Activated CD4-positive, alpha-beta memory T cell treated with anti-CD3 and anti-CD28 coated beads, Interleukin-2, amount 10 ng/mL, durations not matched to agents 7 days and 5 days (primary cell): ENCODE results near the gene OOSP1. TPM values are rescaled to one million over a fixed set of nuclear protein-coding genes. Genes with fewer than 3 reads are reported as not detected.
"Not testable (repeated sequence)": the region's sequence is repeated elsewhere in the genome, so short reads cannot be mapped to it uniquely, and the experiment has no call there.

Experiments used
- CTCF ChIA-PET: fragments of 350-600 bp; sonication (Branson Sonifier 250); formaldehyde crosslinking; loops from one replicate; lab custom pipeline; 2021; ENCODE audit warnings: antibody characterized with exemption, inconsistent platforms; lab: Charles Lee
- POLR2A ChIA-PET: fragments of 350-600 bp; sonication (Branson Sonifier 250); formaldehyde crosslinking; loops from one replicate; lab custom pipeline; 2021; ENCODE audit warnings: antibody characterized with exemption; lab: Charles Lee
- DNase-seq: peaks from one replicate; pipeline ENCODE4 v3.0.0-alpha.2; 2020
- H3K27ac Mint-ChIP-seq: one replicate; pipeline ENCODE4 v1.8.0; 2021; ENCODE audit warnings: mild to moderate bottlenecking, mixed read lengths
- H3K27me3 Mint-ChIP-seq: one replicate; pipeline ENCODE4 v1.8.0; 2021; ENCODE audit warnings: mixed read lengths
- H3K36me3 Mint-ChIP-seq: one replicate; pipeline ENCODE4 v1.8.0; 2021; ENCODE audit warnings: low read depth, mixed read lengths
- H3K4me1 Mint-ChIP-seq: one replicate; pipeline ENCODE4 v1.8.0; 2021; ENCODE audit warnings: mixed read lengths
- H3K4me3 Mint-ChIP-seq: one replicate; pipeline ENCODE4 v1.8.0; 2021; ENCODE audit warnings: mild to moderate bottlenecking, mixed read lengths
- H3K9me3 Mint-ChIP-seq: one replicate; pipeline ENCODE4 v1.8.0; 2021; ENCODE audit warnings: mixed read lengths
- total RNA-seq, 2 experiments: library from RNA; stranded (reverse); gene quantifications; one replicate each; pipeline ENCODE4 v1.2.3, GENCODE V29; 2021

Gene OOSP1
- not detected for total RNA-seq

- CTCF ChIA-PET, result no interaction called here
- POLR2A ChIA-PET, result no interaction called here
- H3K27ac Mint-ChIP-seq, result no peak within 1 kb of the TSS
- H3K9me3 Mint-ChIP-seq, result no peaks in the 10 kb centered on the region
- H3K27me3 Mint-ChIP-seq, result peaks cover 8% of the 10 kb centered on the region
- DNase-seq, result no peak
- no peaks in the 10 kb centered on the region for H3K4me1 Mint-ChIP-seq
- H3K4me3 Mint-ChIP-seq, result no peak within 1 kb of the TSS
- H3K36me3 Mint-ChIP-seq, result no peaks in the 10 kb centered on the region
Observed at GRCh38 chr11:59938132-59938531, at the start of gene OOSP1. Gene OOSP1, plus strand, starts transcription at chr11:59938432. Its CDS starts 23 bp downstream, at chr11:59938455.

GRCh38 chr11:59891781-59892181 is 46.5 kb upstream of the OOSP1 start:
- Mint-ChIP-seq H3K27me3 (peaks cover 14% of the 10 kb centered on the region), H3K9me3 (peaks cover 30% of the 10 kb centered on the region), H3K4me1 (no peaks in the 10 kb centered on the region), H3K27ac (no peak overlapping the region), H3K36me3 (peaks cover 3% of the 10 kb centered on the region), H3K4me3 (no peak overlapping the region)
- POLR2A ChIA-PET, result no interaction called here
- CTCF ChIA-PET, result no interaction called here
- DNase-seq, result no peak

- H3K27ac Mint-ChIP-seq, result no peak overlapping the region
Observed at GRCh38 chr11:59894616-59895015, 43.6 kb upstream of the OOSP1 start.

GRCh38 chr11:59898046-59898445 is 40.2 kb upstream of the OOSP1 start:
- DNase-seq, result no peak
- ChIA-PET CTCF (no interaction called here), POLR2A (no interaction called here)
- Mint-ChIP-seq H3K36me3 (no peaks in the 10 kb centered on the region), H3K27me3 (peaks cover 2% of the 10 kb centered on the region), H3K4me3 (no peak overlapping the region), H3K4me1 (no peaks in the 10 kb centered on the region), H3K9me3 (no peaks in the 10 kb centered on the region), H3K27ac (no peak overlapping the region)

More at GRCh38 chr11:59894616-59895015, 43.6 kb upstream of the OOSP1 start:
- Mint-ChIP-seq H3K36me3 (peaks cover 3% of the 10 kb centered on the region), H3K27me3 (peaks cover 7% of the 10 kb centered on the region), H3K4me3 (no peak overlapping the region), H3K9me3 (peaks cover 8% of the 10 kb centered on the region), H3K4me1 (no peaks in the 10 kb centered on the region)
- POLR2A ChIA-PET, result no interaction called here
- CTCF ChIA-PET, result interaction anchor here (1.2 to 1.8 kb wide), 2 partner anchors 24 to 662 kb away, joined by 3 to 4 read pairs; no protein-coding TSS in a partner anchor
- DNase-seq, result no peak

- no peak for DNase-seq
- CTCF ChIA-PET, result no interaction called here
- H3K9me3 Mint-ChIP-seq, result no peaks in the 10 kb centered on the region
- H3K27ac Mint-ChIP-seq, result no peak overlapping the region
- H3K4me1 Mint-ChIP-seq, result no peaks in the 10 kb centered on the region
- H3K4me3 Mint-ChIP-seq, result no peak overlapping the region
- POLR2A ChIA-PET, result no interaction called here
- peaks cover 2% of the 10 kb centered on the region for H3K27me3 Mint-ChIP-seq
- H3K36me3 Mint-ChIP-seq, result no peaks in the 10 kb centered on the region
Observed at GRCh38 chr11:59898650-59899049, 39.6 kb upstream of the OOSP1 start.

- CTCF ChIA-PET, result no interaction called here
- no peak overlapping the region for H3K27ac Mint-ChIP-seq
- H3K9me3 Mint-ChIP-seq, result no peaks in the 10 kb centered on the region
- POLR2A ChIA-PET, result no interaction called here
- H3K4me3 Mint-ChIP-seq, result no peak overlapping the region
- H3K36me3 Mint-ChIP-seq, result no peaks in the 10 kb centered on the region
- H3K27me3 Mint-ChIP-seq, result peaks cover 2% of the 10 kb centered on the region
- no peak for DNase-seq
- no peaks in the 10 kb centered on the region for H3K4me1 Mint-ChIP-seq
Observed at GRCh38 chr11:59899532-59899931, 38.7 kb upstream of the OOSP1 start.

- no peak for DNase-seq
- Mint-ChIP-seq H3K4me1 (no peaks in the 10 kb centered on the region), H3K36me3 (no peaks in the 10 kb centered on the region), H3K4me3 (no peak overlapping the region), H3K27ac (no peak overlapping the region), H3K27me3 (no peaks in the 10 kb centered on the region), H3K9me3 (no peaks in the 10 kb centered on the region)
- POLR2A ChIA-PET, result no interaction called here
- CTCF ChIA-PET, result interaction anchor here (1.1 kb wide), 1 partner anchor 90 kb away, joined by 3 read pairs; the partner anchor contains the start of gene MRPL16
Observed at GRCh38 chr11:59900366-59901126, 37.7 kb upstream of the OOSP1 start.

- H3K9me3 Mint-ChIP-seq, result no peaks in the 10 kb centered on the region
- H3K4me3 Mint-ChIP-seq, result no peak overlapping the region
- H3K36me3 Mint-ChIP-seq, result no peaks in the 10 kb centered on the region
- POLR2A ChIA-PET, result interaction anchor here (1.0 kb wide), 1 partner anchor 9 kb away, joined by 3 read pairs; no protein-coding TSS in a partner anchor
- no peak for DNase-seq
- H3K4me1 Mint-ChIP-seq, result no peaks in the 10 kb centered on the region
- H3K27ac Mint-ChIP-seq, result no peak overlapping the region
- no peaks in the 10 kb centered on the region for H3K27me3 Mint-ChIP-seq
- CTCF ChIA-PET, result interaction anchor here (1.1 kb wide), 1 partner anchor 91 kb away, joined by 3 read pairs; the partner anchor contains the start of gene MRPL16
Observed at GRCh38 chr11:59901306-59901705, 36.9 kb upstream of the OOSP1 start.

GRCh38 chr11:59903569-59903968 is 34.7 kb upstream of the OOSP1 start:
- CTCF ChIA-PET, result interaction anchor here (0.9 kb wide), 1 partner anchor 56 kb away, joined by 3 read pairs; no protein-coding TSS in a partner anchor
- H3K4me3 Mint-ChIP-seq, DNase-seq, POLR2A ChIA-PET, H3K27ac Mint-ChIP-seq, H3K36me3 Mint-ChIP-seq, H3K4me1 Mint-ChIP-seq, H3K9me3 Mint-ChIP-seq: not testable (repeated sequence)
- H3K27me3 Mint-ChIP-seq, result peaks cover 10% of the 10 kb centered on the region

GRCh38 chr11:59918480-59918879 is 19.8 kb upstream of the OOSP1 start:
- Mint-ChIP-seq H3K27ac (no peak overlapping the region), H3K36me3 (peaks cover 11% of the 10 kb centered on the region), H3K9me3 (peaks cover 18% of the 10 kb centered on the region), H3K4me3 (no peak overlapping the region), H3K27me3 (no peaks in the 10 kb centered on the region), H3K4me1 (peaks cover 6% of the 10 kb centered on the region)
- POLR2A ChIA-PET, result interaction anchor here (1.1 to 1.6 kb wide), 2 partner anchors 60 to 108 kb away, joined by 4 to 5 read pairs; partner anchors contain the start of gene MRPL16
- no peak for DNase-seq
- CTCF ChIA-PET, result interaction anchor here (0.6 to 3.0 kb wide), 23 partner anchors 8 to 333 kb away, joined by 3 to 22 read pairs (median 4); partner anchors contain the start of genes MRPL16 and STX3

- Mint-ChIP-seq H3K36me3 (peaks cover 15% of the 10 kb centered on the region), H3K9me3 (peaks cover 22% of the 10 kb centered on the region), H3K27me3 (no peaks in the 10 kb centered on the region), H3K4me1 (peaks cover 6% of the 10 kb centered on the region), H3K4me3 (no peak overlapping the region), H3K27ac (no peak overlapping the region)
- peak; percentile 52 for DNase-seq
- ChIA-PET CTCF (interaction anchor here (0.6 to 3.0 kb wide), 26 partner anchors 8 to 386 kb away, joined by 3 to 22 read pairs (median 4); partner anchors contain the start of genes MRPL16 and STX3), POLR2A (interaction anchor here (1.1 to 1.6 kb wide), 2 partner anchors 60 to 109 kb away, joined by 4 to 5 read pairs; partner anchors contain the start of gene MRPL16)
Observed at GRCh38 chr11:59918987-59919589, 19.1 kb upstream of the OOSP1 start.

GRCh38 chr11:59923813-59924212 is 14.4 kb upstream of the OOSP1 start:
- H3K4me1 Mint-ChIP-seq, result no peaks in the 10 kb centered on the region
- no peak for DNase-seq
- no peak overlapping the region for H3K27ac Mint-ChIP-seq
- no peak overlapping the region for H3K4me3 Mint-ChIP-seq
- H3K27me3 Mint-ChIP-seq, result peaks cover 3% of the 10 kb centered on the region
- ChIA-PET POLR2A (no interaction called here), CTCF (no interaction called here)
- peaks cover 48% of the 10 kb centered on the region for H3K9me3 Mint-ChIP-seq
- H3K36me3 Mint-ChIP-seq, result peaks cover 10% of the 10 kb centered on the region

GRCh38 chr11:59931688-59932087 is 6.5 kb upstream of the OOSP1 start:
- Mint-ChIP-seq H3K27me3 (no peaks in the 10 kb centered on the region), H3K4me3 (no peak overlapping the region), H3K27ac (no peak overlapping the region), H3K4me1 (no peaks in the 10 kb centered on the region), H3K36me3 (no peaks in the 10 kb centered on the region), H3K9me3 (peaks cover 17% of the 10 kb centered on the region)
- ChIA-PET CTCF (no interaction called here), POLR2A (no interaction called here)
- DNase-seq, result no peak
